ENCODE results near the gene DYNLT5.

Gene DYNLT5

GRCh38 chr1:66747501-66747900, 4.8 kb upstream of the DYNLT5 start:
- in situ Hi-C loops (cut with MboI; ENCODE audit: low sequenced_read_pairs) = no loop called here

GRCh38 chr1:66750577-66750976, 1.7 kb upstream of the DYNLT5 start:
- in situ Hi-C loops (cut with MboI; ENCODE audit: low sequenced_read_pairs) = loop anchor here (25.0 kb wide), 2 partner anchors 387 to 762 kb away; partner anchors contain the start of gene C1orf141

GRCh38 chr1:66751160-66751559, 1.1 kb upstream of the DYNLT5 start:
- in situ Hi-C loops (cut with MboI; ENCODE audit: low sequenced_read_pairs) = loop anchor here (25.0 kb wide), 2 partner anchors 386 to 761 kb away; partner anchors contain the start of gene C1orf141

- in situ Hi-C loops (cut with MboI; ENCODE audit: low sequenced_read_pairs) = loop anchor here (25.0 kb wide), 2 partner anchors 384 to 759 kb away; partner anchors contain the start of gene C1orf141
Measured at GRCh38 chr1:66752671-66753371, 562 bp downstream of the DYNLT5 start.

GRCh38 chr1:66757722-66758240, 5.5 kb downstream of the DYNLT5 start:
- in situ Hi-C loops (cut with MboI; ENCODE audit: low sequenced_read_pairs) = loop anchor here (25.0 kb wide), 2 partner anchors 380 to 755 kb away; partner anchors contain the start of gene C1orf141

GRCh38 chr1:66758241-66758755, 6.0 kb downstream of the DYNLT5 start:
- in situ Hi-C loops (cut with MboI; ENCODE audit: low sequenced_read_pairs) = loop anchor here (25.0 kb wide), 2 partner anchors 379 to 754 kb away; partner anchors contain the start of gene C1orf141

GRCh38 chr1:66760506-66760905, 8.2 kb downstream of the DYNLT5 start:
- in situ Hi-C loops (cut with MboI; ENCODE audit: low sequenced_read_pairs) = loop anchor here (25.0 kb wide), 2 partner anchors 377 to 752 kb away; partner anchors contain the start of gene C1orf141

- in situ Hi-C loops (cut with MboI; ENCODE audit: low sequenced_read_pairs) = loop anchor here (25.0 kb wide), 2 partner anchors 376 to 751 kb away; partner anchors contain the start of gene C1orf141
Measured at GRCh38 chr1:66761221-66761620, 9.0 kb downstream of the DYNLT5 start.

GRCh38 chr1:66764994-66765578, 12.8 kb downstream of the DYNLT5 start:
- in situ Hi-C loops (cut with MboI; ENCODE audit: low sequenced_read_pairs) = loop anchor here (25.0 kb wide), 2 partner anchors 372 to 747 kb away; partner anchors contain the start of gene C1orf141

- in situ Hi-C loops (cut with MboI; ENCODE audit: low sequenced_read_pairs) = loop anchor here (25.0 kb wide), 2 partner anchors 370 to 745 kb away; partner anchors contain the start of gene C1orf141
Measured at GRCh38 chr1:66767626-66768025, 15.4 kb downstream of the DYNLT5 start.

- in situ Hi-C loops (cut with MboI; ENCODE audit: low sequenced_read_pairs) = loop anchor here (25.0 kb wide), 2 partner anchors 368 to 743 kb away; partner anchors contain the start of gene C1orf141
Measured at GRCh38 chr1:66768965-66769364, 16.7 kb downstream of the DYNLT5 start.

GRCh38 chr1:66769512-66770229, 17.4 kb downstream of the DYNLT5 start:
- in situ Hi-C loops (cut with MboI; ENCODE audit: low sequenced_read_pairs) = loop anchor here (25.0 kb wide), 2 partner anchors 368 to 743 kb away; partner anchors contain the start of gene C1orf141

- in situ Hi-C loops (cut with MboI; ENCODE audit: low sequenced_read_pairs) = loop anchor here (25.0 kb wide), 2 partner anchors 367 to 742 kb away; partner anchors contain the start of gene C1orf141
Measured at GRCh38 chr1:66770240-66770639, 18.0 kb downstream of the DYNLT5 start.

GRCh38 chr1:66770694-66771093, 18.4 kb downstream of the DYNLT5 start:
- in situ Hi-C loops (cut with MboI; ENCODE audit: low sequenced_read_pairs) = loop anchor here (25.0 kb wide), 2 partner anchors 367 to 742 kb away; partner anchors contain the start of gene C1orf141

GRCh38 chr1:66773227-66773626, 21.0 kb downstream of the DYNLT5 start:
- in situ Hi-C loops (cut with MboI; ENCODE audit: low sequenced_read_pairs) = loop anchor here (25.0 kb wide), 2 partner anchors 364 to 739 kb away; partner anchors contain the start of gene C1orf141

GRCh38 chr1:66774438-66774837, 22.2 kb downstream of the DYNLT5 start:
- in situ Hi-C loops (cut with MboI; ENCODE audit: low sequenced_read_pairs) = loop anchor here (25.0 kb wide), 2 partner anchors 363 to 738 kb away; partner anchors contain the start of gene C1orf141

GRCh38 chr1:66775646-66776045, 23.4 kb downstream of the DYNLT5 start:
- in situ Hi-C loops (cut with MboI; ENCODE audit: low sequenced_read_pairs) = no loop called here

- in situ Hi-C loops (cut with MboI; ENCODE audit: low sequenced_read_pairs) = no loop called here
Measured at GRCh38 chr1:66777831-66778230, 25.6 kb downstream of the DYNLT5 start.

GRCh38 chr1:66778266-66778665, 26.0 kb downstream of the DYNLT5 start:
- in situ Hi-C loops (cut with MboI; ENCODE audit: low sequenced_read_pairs) = no loop called here

GRCh38 chr1:66778969-66779368, 26.7 kb downstream of the DYNLT5 start:
- in situ Hi-C loops (cut with MboI; ENCODE audit: low sequenced_read_pairs) = no loop called here

Measured in HL-60/S4 treated with retinoic acid at 250 ng/mL for 4 days and 3 days (cell line).